ENCODE results near the gene KANSL1L. TPM values are rescaled to one million over a fixed set of nuclear protein-coding genes. Genes with fewer than 3 reads are reported as not detected.

Gene KANSL1L
- total RNA-seq, 1 donor from 2014 or later: 36.3 TPM

GRCh38 chr2:210034087-210034683, 137.0 kb downstream of the KANSL1L start:
- no peaks in the 10 kb centered on the region for H3K27me3 ChIP-seq
- ATAC-seq: no peak
- TF ChIP-seq, protein P1, sequence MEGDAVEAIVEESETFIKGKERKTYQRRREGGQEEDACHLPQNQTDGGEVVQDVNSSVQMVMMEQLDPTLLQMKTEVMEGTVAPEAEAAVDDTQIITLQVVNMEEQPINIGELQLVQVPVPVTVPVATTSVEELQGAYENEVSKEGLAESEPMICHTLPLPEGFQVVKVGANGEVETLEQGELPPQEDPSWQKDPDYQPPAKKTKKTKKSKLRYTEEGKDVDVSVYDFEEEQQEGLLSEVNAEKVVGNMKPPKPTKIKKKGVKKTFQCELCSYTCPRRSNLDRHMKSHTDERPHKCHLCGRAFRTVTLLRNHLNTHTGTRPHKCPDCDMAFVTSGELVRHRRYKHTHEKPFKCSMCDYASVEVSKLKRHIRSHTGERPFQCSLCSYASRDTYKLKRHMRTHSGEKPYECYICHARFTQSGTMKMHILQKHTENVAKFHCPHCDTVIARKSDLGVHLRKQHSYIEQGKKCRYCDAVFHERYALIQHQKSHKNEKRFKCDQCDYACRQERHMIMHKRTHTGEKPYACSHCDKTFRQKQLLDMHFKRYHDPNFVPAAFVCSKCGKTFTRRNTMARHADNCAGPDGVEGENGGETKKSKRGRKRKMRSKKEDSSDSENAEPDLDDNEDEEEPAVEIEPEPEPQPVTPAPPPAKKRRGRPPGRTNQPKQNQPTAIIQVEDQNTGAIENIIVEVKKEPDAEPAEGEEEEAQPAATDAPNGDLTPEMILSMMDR (IDR thresholded peaks at IDR 0.05): no peak
- no peak overlapping the region for H3K4me3 ChIP-seq
- no peaks in the 10 kb centered on the region for H3K9me3 ChIP-seq
- no peak overlapping the region for H3K27ac ChIP-seq
- peaks cover 16% of the 10 kb centered on the region for H3K36me3 ChIP-seq
- DNase-seq: no peak
- no peaks in the 10 kb centered on the region for H3K4me1 ChIP-seq
- intact Hi-C loops (cut with DNase I): no loop called here

DNA sequence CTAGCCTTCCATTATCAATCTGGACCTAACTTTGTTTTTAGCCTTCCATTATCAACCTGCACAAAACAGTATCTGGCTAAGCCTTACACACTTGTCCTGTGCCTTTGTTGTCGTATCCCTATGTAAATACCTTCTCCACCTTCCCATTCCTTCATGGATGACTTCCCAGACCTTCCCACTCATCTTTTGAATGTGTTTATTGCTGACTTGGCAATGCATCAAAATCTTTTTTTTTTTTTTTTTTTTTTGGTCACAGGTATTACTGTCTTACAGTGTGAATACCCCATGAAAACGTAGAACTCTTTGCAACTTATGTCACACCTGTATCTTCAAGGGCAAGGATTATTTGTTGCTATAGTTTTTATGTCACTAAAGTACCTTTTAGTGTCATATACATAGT, 143.0 kb downstream of the KANSL1L start:
- Histone ChIP-seq H3K4me1 (no peaks in the 10 kb centered on the region), H3K36me3 (peaks cover 65% of the 10 kb centered on the region), H3K27me3 (no peaks in the 10 kb centered on the region), H3K4me3 (no peak overlapping the region), H3K9me3 (no peaks in the 10 kb centered on the region), H3K27ac (no peak overlapping the region)
- no peak for DNase-seq
- intact Hi-C loops (cut with DNase I): no loop called here
- TF ChIP-seq, protein P1 (IDR thresholded peaks at IDR 0.05): no peak
- ATAC-seq: no peak

DNA sequence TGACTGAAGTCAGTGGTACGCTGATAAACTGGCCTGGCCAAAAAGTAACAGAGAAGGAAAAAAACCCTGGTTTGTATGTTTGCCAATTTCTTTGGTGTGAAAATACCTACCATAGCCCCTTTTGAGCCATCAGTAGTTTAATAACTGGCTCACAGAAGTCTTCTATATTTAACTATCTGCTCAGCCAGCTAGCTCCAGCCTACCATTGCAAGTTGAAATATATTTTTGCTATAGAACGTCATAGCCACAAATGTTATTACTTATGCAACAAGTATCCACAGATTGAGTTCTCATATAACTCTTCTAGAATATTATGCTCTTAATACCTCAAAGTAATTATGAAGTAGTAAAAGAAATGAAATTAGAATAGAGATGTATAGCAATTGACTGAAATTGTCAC, 143.6 kb downstream of the KANSL1L start:
- Histone ChIP-seq H3K27ac (no peak overlapping the region), H3K27me3 (no peaks in the 10 kb centered on the region), H3K36me3 (peaks cover 71% of the 10 kb centered on the region), H3K9me3 (no peaks in the 10 kb centered on the region), H3K4me3 (no peak overlapping the region), H3K4me1 (no peaks in the 10 kb centered on the region)
- intact Hi-C loops (cut with DNase I): no loop called here
- TF ChIP-seq, protein P1 (IDR thresholded peaks at IDR 0.05): no peak
- DNase-seq (no peak), ATAC-seq (no peak)

DNA sequence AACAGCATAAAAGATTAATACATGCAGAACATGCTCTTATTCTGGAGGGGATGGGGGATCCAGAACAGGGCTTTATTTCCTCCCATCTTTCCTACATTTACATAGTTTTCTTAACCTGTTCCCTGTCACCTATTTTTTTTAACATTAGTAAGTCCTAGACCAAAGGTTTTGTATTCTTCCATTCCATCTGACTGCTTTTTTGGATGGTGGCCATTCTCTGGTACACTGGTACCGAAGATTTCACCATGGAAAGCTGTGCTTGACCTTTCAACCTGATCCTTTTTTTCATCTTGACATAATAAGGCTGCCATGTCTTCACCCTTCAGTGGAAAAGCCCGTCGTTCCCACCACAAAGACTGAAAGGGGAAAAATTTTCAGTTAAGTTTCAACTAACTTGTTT, 148.4 kb downstream of the KANSL1L start:
- no peaks in the 10 kb centered on the region for H3K27me3 ChIP-seq
- ATAC-seq (no peak), DNase-seq (no peak)
- no peak overlapping the region for H3K27ac ChIP-seq
- TF ChIP-seq, protein P1 (IDR thresholded peaks at IDR 0.05): no peak
- peaks cover 91% of the 10 kb centered on the region for H3K36me3 ChIP-seq
- no peaks in the 10 kb centered on the region for H3K9me3 ChIP-seq
- no peaks in the 10 kb centered on the region for H3K4me1 ChIP-seq
- intact Hi-C loops (cut with DNase I): no loop called here
- H3K4me3 ChIP-seq: no peak overlapping the region

DNA sequence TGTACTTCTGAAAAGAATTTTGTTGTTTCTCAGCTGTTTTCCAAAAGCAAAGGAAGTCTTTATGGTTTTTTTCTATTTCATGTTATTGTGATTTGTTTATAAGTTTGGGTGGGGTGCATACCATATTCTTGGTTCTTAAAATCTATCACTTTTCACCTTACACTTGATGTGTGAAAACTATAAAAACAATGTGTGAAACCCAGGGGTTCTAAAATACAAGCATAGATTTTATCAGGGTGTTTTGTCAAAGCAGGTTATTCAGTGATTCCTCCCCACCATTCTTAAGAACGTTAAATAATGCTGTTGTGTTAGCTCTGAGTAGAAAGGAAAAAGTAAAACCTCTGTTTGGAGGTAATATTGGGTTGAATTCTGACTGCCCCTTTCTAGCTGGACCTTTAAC, 151.1 kb downstream of the KANSL1L start:
- no peak overlapping the region for H3K27ac ChIP-seq
- no peaks in the 10 kb centered on the region for H3K4me1 ChIP-seq
- intact Hi-C loops (cut with DNase I): no loop called here
- ATAC-seq: no peak
- no peak overlapping the region for H3K4me3 ChIP-seq
- H3K9me3 ChIP-seq: no peaks in the 10 kb centered on the region
- H3K36me3 ChIP-seq: peaks cover 100% of the 10 kb centered on the region
- H3K27me3 ChIP-seq: no peaks in the 10 kb centered on the region
- TF ChIP-seq, protein P1 (IDR thresholded peaks at IDR 0.05): no peak
- DNase-seq: no peak

GRCh38 chr2:210009896-210010295, 161.3 kb downstream of the KANSL1L start:
- H3K36me3 ChIP-seq: peaks cover 35% of the 10 kb centered on the region
- ATAC-seq: no peak

More at GRCh38 chr2:210009896-210010295, 161.3 kb downstream of the KANSL1L start:
- TF ChIP-seq, protein P1 (IDR thresholded peaks at IDR 0.05): no peak
- Histone ChIP-seq H3K4me1 (peaks cover 9% of the 10 kb centered on the region), H3K9me3 (no peaks in the 10 kb centered on the region), H3K27ac (no peak overlapping the region), H3K4me3 (no peak overlapping the region), H3K27me3 (no peaks in the 10 kb centered on the region)
- no peak for DNase-seq
- intact Hi-C loops (cut with DNase I): no loop called here
